Vagina (tissue), 2 donors: ENCODE measurements around the gene HMCN1.

ENCODE experiments used
- CTCF ChIP-seq, 3 experiments: fragments of 450-650 bp in 2 of 3; fragments of 200-600 bp in 1 of 3; sonication (generic) in 1 of 3; IDR thresholded peaks; one replicate each; pipeline ENCODE4 v1.5.1; 2017 to 2019; ENCODE audit warnings: antibody characterized with exemption in 3 of 3, mild to moderate bottlenecking in 2 of 3, moderate library complexity in 2 of 3
- POLR2A ChIP-seq, 2 donors: fragments of 450-650 bp; IDR thresholded peaks; one replicate each; pipeline ENCODE4 v1.6.1; 2017; ENCODE audit warnings: antibody characterized with exemption in 2 of 2, mild to moderate bottlenecking in 2 of 2, moderate library complexity in 2 of 2
- POLR2AphosphoS5 ChIP-seq, 2 donors: sonication (generic); formaldehyde crosslinking; IDR thresholded peaks; one replicate each; pipeline ENCODE4 v1.9.0; 2017; ENCODE audit warnings: antibody characterized with exemption in 2 of 2, mild to moderate bottlenecking in 2 of 2, low read depth in 1 of 2; ENCODE audit not compliant: insufficient read depth in 1 of 2

- TF ChIP-seq POLR2A (IDR thresholded peaks at IDR 0.05) (no peak), CTCF (IDR thresholded peaks at IDR 0.05) (no peak), POLR2AphosphoS5 (IDR thresholded peaks at IDR 0.05; ENCODE audit: insufficient read depth in 1 of 2, low read depth in 1 of 2) (peak in 1 of 2 donors; percentile 24)
Measured at GRCh38 chr1:186082235-186082937, 348.2 kb downstream of the HMCN1 start.
